Thyroid gland (tissue), 4 donors: ENCODE results near the gene PLCB1.

Source experiments
- CTCF ChIP-seq, 6 experiments: fragments of 200-600 bp in 3 of 6; fragments of 450-650 bp in 3 of 6; sonication (generic) in 3 of 6; IDR thresholded peaks; one replicate each; pipeline ENCODE4 v1.5.1; 2016 to 2019; ENCODE audit warnings: antibody characterized with exemption in 6 of 6, mild to moderate bottlenecking in 2 of 6, inconsistent platforms in 1 of 6, moderate library complexity in 1 of 6
- POLR2A ChIP-seq, 2 donors: fragments of 450-650 bp; IDR thresholded peaks; one replicate each; pipeline ENCODE4 v1.6.1; 2017; ENCODE audit warnings: antibody characterized with exemption in 2 of 2, mild to moderate bottlenecking in 2 of 2, moderate library complexity in 1 of 2

- TF ChIP-seq CTCF (IDR thresholded peaks at IDR 0.05) (no peak), POLR2A (IDR thresholded peaks at IDR 0.05) (no peak)
These were observed 130.7 kb downstream of the PLCB1 start for GRCh38 chr20:8262721-8263120.
